Fibroblast of skin of left quadriceps (primary cell): ENCODE measurements around the gene MEP1A.
"Not testable (repeated sequence)": the region's sequence is repeated elsewhere in the genome, so short reads cannot be mapped to it uniquely, and the experiment has no call there.

Experiments
- DNase-seq, 2 experiments: peaks; one replicate each; pipeline ENCODE4 v3.0.0-alpha.2; 2013; ENCODE audit warnings: low read depth in 2 of 2

Gene MEP1A, protein sequence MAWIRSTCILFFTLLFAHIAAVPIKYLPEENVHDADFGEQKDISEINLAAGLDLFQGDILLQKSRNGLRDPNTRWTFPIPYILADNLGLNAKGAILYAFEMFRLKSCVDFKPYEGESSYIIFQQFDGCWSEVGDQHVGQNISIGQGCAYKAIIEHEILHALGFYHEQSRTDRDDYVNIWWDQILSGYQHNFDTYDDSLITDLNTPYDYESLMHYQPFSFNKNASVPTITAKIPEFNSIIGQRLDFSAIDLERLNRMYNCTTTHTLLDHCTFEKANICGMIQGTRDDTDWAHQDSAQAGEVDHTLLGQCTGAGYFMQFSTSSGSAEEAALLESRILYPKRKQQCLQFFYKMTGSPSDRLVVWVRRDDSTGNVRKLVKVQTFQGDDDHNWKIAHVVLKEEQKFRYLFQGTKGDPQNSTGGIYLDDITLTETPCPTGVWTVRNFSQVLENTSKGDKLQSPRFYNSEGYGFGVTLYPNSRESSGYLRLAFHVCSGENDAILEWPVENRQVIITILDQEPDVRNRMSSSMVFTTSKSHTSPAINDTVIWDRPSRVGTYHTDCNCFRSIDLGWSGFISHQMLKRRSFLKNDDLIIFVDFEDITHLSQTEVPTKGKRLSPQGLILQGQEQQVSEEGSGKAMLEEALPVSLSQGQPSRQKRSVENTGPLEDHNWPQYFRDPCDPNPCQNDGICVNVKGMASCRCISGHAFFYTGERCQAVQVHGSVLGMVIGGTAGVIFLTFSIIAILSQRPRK

DNA sequence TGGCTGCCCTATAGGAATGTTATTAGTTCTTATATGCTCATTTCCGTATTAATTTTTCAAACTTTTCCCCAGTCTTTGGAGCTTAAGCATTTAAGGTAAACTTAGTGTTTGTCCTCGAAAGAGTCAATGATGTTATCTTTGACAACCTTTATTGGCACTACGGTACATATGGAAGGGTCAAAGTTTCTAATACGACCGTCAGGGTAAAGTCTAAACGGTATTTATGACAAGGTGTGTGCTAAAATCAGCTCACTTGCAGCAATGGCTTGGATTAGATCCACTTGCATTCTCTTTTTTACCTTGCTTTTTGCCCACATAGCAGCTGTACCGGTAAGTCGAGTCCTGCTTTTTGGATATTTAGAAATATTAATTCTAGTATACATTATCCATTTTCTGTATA is at the start of gene MEP1A:
MEP1A (plus strand) TSS at position 252 of the 400 bp plus-strand sequence; CDS start at position 262, 10 bp downstream.
- no peak for DNase-seq

DNA sequence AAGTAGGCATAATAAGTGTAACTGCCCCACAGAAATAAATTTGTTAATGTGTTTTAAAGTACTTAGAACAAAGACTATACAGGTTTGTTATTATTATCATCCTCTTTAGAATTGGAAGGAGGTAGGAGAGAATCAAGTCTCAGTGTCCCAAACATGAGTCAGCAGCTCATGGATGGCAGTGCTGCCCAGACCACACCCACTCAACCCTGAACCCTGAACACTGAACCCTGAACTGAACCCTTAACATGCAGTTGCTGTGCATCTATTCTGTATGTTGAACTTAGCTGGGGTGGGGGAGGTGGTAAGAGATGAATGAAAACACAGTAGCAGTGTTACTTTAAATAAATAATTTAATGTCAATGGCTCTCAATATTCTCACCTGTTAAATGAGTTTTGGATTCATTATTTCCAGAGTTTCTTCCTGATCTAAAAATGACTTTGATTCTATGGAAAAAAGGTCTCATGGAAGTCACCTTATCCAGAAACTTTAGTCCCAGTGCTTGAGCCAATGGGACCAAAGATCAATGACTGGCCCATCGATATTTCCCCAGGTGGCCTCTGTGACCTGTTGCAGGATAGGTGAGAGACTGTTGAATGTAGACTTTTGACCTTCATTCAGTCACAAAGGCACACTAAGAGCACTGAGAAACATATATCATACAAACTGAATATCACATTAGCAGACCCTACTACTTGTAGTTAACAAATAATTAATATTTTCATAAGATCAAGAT is 49.6 kb upstream of the MEP1A start:
- DNase-seq: no peak

DNA sequence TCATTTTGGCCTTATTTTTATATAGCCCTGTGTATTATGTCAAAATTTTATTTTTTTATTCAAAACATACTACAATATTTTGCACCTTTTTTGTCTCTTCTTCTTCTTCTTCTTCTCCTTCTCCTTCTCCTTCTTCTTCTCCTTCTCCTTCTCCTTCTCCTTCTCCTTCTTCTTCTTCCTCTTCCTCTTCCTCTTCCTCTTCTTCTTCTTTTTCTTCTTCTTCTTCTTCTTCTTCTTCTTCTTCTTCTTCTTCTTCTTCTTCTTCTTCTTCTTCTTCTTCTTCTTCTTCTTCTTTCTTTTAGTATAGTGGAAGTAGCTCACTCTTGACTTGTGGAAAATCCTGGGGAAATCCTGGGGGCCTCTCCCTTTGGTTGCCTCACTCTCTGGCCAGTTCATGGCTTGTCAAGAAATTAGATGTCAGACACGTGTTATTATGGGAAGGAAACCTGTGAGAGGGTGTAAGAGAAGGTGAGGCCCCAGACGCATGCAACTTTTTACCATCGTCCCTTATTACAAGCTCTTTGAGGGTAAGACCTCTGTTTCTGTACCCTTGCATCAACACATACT is 48.9 kb upstream of the MEP1A start:
- DNase-seq: not testable (repeated sequence)

DNA sequence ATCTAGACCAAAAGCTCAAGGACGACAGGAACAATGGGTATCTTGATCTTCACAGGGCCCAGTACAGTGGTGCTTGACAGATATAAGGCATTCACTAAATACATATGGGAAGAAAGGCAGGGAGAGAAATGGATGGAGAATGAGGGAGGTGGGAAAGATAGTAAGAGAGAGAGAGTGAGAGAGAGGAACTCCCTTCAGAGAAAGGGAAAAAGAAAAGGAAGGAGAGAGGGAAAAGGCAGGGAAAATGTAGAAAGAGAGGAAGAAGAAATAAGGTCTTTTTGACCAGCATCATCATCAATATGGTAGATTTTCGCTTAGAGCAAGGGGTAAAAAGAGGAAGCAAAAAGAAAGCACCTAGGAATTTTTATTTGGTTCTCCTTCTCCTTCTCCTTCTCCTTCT is 47.2 kb upstream of the MEP1A start:
- DNase-seq: no peak

DNA sequence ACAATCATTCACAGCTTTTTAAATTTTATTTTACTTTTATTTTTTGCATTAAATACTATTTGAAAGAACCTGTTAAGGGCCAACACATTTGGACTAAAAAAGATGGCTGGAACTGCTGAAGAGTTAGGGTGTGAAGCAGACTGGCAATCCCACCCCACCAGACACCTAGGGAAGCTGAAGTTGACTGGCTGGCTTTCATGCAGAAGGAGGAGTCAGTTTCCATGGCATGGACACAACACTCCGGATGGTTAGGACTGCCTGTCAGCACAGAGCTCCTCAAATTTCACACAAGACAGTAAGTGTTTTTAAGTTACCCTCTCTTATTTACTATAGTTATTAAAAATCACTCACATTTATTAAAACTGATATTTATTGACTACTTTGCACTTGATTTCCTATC is 46.5 kb upstream of the MEP1A start, which contains the start of gene ANKRD66:
ANKRD66 (plus strand) TSS at position 238 of the 400 bp plus-strand sequence. CDS start 5,016 bp downstream, outside the sequence.
- DNase-seq: no peak

DNA sequence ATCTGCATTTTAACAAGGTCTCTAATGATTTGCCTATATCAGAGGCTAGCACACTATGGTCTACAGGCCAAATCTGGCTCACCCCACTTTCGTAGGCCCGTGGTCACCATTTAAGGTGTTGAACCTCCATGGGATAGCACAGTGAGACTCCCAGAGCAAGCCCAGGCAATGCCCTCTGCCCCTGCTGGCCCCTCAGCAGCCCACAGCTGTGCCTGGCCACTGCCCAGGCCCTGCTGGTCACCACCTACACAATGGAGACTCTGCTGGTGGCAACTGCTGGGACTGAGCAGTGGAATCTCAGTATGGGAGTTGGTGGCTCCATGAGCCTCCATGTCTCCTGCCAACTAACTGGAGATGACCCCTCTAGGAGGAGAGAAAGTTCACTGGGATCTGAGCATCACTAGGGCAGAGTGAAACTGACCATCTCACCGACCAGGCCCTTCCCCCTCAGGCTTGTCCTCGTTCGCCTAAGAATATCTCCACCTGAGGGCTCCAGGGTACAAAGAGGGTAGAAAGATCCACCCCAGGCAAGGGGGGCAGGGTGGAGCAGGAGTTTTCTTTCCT is 44.2 kb upstream of the MEP1A start:
- no peak for DNase-seq

DNA sequence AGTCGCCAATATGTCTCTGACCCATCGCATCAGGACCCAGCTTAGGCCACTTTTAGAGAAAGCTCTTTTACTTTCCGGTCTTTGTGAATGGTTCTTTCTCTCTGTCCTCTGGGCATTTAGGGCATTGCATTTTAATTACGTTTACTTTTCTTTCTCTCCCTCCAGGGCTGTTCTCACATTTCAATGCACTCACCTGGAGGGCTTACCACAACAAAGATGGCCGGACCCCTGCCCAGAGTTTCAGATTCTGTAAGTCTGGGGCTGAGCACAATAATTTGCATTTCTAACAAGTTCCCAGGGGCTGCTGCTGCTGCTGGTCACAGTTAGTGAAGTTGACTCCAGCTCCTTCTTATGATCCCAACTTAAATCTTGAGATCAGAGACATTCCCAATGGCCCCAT is 43.5 kb upstream of the MEP1A start:
- no peak for DNase-seq

DNA sequence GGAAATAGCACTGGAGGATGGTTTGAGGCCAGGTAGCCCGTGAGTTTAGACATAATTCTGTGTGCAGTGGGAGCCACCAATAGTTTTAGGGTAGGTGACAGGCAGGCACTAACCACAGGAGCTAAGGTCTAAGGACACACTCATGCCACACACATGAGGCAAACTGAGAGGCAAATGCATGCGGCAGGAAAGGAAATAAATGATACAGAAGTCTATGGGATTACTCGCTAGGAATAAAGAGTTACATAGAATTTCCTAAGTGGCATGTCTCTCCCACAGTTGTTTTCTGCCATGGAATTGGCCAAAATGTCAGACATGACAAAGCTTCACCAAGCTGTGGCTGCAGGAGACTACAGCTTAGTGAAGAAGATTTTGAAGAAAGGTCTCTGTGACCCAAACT is 41.5 kb upstream of the MEP1A start:
- no peak for DNase-seq

DNA sequence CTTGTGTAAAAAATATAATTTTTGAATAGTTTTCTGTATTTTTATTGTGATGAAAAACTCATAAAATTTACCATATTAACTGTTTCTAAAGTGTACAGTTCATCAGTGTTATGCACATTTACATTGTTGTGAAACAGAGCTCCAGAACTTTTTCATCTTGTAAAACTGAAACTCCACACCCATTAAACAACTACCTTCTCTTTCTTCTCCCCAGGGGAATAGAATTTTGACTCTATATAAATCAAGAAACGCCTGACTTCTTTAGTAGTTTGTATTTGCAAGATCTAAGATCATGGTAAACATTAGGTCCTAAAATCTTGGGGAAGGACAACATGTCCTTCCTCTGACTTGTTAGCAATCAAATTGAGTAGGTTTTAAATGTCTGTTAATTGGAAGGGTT is 37.3 kb upstream of the MEP1A start:
- DNase-seq: no peak

DNA sequence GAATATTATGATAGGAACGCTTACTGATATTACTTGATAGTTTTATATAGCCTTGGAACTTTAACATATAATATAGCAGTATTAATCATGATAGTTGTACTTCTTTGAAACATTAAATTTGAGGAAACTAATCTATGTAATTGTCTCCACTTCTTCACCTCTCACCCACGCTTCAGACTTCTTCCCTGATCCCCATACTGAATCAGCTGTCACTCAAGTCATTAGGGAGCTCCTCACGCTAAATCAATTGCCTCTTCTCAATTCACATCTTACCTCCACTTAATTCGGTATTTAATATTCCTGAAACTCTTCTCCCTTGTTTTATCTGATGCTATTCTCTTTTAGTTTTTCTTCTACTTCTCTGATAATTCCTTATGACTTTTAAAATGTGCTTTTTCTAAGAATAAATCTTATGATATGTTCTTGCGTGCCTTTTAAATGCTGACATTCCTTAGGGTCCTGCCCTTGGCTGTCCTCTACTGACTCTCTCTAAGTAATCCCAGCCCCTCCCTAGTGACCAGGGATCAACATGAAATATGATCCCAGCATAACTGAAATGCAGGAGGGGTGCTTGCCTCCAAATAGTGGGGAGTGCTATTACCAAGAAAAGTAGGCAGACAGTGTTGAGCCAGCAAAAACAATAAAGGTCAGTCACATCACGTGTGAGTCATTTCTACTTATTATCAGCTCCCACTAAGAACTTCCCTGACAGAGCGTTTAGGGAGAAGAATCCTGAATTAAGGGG is 36.5 kb upstream of the MEP1A start:
- no peak for DNase-seq

DNA sequence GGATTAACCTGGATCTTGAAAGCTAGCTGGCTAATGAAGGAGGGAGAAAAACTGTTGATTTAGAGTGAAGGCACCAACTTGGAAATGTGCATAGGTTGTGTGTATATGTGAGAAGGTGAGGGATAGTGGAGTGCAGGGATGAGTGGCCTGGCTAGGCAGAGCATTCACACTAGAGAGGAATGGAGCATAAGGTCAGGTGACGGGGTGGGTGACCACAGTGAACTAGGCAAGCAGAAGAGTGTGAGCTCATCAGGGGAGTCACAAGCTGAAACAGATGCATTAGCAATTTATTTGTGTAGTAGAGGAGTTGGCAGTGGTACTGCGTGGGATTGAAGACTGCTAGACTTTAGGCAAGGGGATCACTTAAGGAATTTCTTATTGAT is 36.0 kb upstream of the MEP1A start:
- DNase-seq: no peak

DNA sequence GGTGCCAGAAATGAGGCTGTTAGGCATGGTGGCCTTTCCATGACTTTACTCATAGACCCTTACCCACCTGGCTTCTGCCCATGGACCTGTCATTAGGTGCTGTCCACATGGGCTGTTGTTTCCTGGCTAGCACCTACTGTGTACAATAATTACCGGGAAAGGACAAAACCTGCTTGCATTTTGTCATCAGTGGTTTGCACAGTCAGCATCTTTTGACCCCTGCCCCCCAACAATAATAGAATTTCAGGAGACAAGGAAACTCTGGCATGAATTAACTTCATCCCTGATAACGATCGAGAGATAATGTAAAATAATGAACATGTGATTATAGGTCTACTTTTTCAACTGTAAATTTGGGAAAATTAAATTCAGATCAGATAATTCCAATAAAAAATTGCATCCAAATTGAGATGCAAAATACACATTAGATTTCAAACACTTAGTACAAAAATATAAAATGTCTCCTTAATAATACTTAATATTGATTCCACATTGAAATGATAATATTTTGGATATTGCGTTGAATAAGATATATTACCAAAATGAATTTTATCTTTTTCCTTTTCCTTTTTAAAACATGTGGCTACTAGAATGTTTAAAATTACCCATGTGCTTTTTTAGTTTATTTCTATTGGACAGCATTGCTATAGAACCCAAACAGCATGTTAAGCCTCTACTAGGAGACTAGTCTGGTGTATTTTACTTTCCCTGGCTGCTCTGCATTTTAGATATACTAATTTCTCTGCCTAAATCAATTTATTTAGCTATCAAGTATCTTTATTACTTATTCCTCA is 34.0 kb upstream of the MEP1A start:
- no peak for DNase-seq

DNA sequence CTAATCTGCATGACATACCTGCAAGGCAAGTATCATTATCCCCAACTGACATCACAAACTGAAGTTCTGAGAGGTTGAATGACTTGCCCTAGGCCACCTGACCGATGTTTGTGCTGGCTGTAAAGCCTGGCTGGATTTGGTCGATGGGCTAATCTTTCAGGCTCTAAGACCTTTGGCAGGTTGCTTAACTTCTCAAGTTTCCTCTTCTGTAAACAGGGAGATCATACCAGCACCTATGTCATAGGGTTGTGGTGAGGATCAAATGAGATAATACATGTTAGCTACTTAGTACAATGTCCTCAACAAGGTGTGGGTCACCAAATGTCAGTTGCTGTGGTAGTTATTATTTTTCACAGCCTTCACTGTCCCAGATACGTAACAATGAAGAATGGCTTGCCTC is 32.3 kb upstream of the MEP1A start:
- no peak for DNase-seq

DNA sequence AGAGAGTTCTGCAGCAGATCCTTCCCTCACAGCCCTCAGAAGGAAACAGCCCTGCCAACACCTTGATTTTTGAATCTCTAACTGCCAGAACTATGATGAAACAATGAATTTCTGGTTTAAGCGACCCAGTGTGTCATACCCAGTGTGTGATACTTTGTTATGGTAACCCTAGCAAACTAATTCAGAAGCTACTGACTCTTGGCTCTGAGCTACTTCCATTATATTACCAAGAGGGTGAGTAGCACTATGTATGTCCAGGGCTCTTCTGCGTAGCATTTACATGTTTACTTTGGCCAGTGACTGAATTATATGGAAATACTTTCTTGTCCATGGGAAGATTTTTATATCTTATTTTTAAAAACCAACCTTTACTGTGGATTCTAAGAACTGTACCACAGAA is 29.7 kb upstream of the MEP1A start:
- DNase-seq: no peak

DNA sequence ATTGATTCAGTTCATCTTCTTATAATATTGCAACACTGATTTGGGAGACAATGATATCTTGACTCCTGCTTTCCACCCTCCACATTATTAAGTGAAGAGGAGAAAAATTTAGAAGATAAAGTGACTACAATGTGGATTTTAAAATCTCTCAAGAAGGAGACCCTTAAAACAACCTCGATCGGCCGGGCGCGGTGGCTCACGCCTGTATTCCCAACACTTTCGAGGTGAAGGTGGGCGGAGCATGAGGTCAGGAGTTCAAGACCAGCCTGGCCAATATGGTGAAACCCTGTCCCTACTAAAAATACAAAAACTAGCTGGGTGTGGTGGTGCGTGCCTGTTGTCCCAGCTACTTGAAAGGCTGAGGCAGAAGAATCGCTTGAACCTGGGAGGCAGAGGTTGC is 28.9 kb upstream of the MEP1A start:
- DNase-seq: not testable (repeated sequence)

DNA sequence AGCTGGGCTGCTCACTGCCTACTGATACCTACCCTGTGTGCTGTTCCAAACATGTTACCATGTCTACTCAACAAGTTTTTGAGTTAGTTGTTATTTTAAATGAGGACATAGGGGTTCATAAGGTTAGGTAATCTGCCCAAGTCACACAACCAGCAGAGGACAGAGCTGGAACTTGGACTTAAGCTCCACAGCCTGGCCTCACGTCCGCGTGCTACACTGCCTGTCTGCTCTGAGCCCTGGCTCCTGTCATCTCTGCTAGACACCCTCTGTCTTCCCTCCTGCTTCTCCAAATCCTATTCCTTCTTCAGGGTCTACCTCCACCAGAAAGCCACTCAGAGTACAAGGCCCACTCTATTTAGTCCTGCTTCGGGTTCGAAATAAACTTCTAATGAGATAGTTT is 28.2 kb upstream of the MEP1A start:
- DNase-seq: no peak

DNA sequence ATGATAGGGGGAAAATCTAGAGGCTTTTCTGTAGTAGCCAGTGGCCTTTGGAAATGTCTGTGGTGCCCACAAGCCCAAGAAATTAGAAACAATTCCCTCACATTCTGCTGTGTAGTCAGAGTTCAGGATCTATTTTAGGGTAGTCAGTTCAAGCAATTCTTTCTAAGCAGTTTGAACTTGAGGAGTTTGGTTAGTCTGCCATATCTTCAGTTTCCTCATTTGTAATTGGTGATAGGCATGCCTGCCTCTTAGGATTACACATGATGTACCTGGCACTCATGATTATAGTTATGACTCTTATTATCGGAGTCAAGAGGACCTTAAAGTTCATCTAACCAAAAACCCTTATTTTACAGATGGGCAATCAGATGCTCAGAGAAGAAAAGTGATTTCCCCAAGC is 21.2 kb upstream of the MEP1A start:
- no peak for DNase-seq

DNA sequence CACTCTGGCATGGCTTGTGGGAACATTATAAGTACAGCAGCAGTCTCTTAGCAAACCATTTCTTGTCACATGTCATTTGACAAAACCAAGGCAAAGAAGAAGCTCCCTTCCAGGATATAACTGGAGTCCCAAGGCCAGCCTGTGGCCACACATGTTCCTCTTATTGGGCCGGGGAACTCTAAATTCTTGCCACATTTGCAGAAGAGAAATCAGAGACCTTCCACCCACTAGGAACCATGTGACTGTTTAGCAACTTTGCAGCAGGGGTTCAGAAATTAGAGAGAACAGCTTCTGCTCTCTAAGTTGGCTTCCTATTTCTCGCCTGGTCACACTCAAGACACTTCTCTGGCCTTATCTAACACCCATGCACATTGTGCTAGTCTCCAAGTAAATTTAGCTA is 20.4 kb upstream of the MEP1A start:
- no peak for DNase-seq

DNA sequence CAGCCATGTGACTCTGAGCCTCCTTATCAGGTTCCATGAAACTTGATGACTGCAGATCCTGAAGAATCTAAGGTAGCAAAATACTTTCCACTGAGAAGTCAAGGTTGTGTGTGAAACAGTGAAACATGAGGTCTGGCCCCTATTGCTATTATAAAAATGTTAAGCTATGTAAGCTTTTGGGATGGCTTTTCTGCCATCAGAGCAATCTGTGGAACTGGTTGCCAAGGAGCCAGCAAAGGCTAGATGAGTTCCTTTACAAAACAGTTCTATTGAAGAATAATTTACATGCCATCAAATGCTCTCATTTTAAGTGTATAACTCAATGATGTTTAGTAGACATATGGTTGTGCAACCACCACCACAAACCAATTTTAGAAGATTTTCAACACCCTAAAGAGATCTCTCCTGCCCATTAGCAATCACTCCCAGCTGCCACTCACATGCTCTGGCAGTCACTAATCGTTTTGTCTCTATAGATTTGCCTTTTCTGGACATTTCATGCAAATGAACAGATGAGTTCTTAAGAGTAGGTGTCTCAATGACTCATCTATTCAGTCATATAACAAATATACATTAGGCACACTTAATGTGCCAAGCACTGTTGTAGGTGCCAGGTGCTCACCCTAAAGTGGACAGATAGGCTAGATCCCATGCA is 19.9 kb upstream of the MEP1A start:
- no peak for DNase-seq

DNA sequence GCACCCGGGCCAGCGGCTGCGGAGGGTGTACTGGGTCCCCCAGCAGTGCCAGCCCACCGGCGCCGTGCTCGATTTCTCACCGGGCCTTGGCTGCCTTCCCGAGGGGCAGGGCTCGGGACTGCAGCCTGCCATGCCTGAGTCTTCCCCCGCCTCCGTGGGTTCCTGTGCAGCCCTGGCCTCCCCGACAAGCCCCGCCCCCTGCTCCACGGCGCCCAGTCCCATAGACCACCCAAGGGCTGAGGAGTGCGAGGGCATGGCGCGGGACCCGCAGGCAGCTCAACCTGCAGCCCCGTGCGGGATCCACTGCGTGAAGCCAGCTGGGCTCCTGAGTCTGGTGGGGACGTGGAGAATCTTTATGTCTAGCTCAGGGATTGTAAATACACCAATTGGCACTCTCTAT is 18.5 kb upstream of the MEP1A start:
- DNase-seq: not testable (repeated sequence)
